HK-2 (cell line): ENCODE measurements around the gene TMEM221.
A peak's percentile ranks its signal among the peaks of the same experiment; 100 is the strongest.

ENCODE experiments used
- DNase-seq: peaks from one replicate; pipeline ENCODE4 v3.0.0-alpha.2; 2018; ENCODE audit not compliant: unreplicated experiment

Gene TMEM221

DNA sequence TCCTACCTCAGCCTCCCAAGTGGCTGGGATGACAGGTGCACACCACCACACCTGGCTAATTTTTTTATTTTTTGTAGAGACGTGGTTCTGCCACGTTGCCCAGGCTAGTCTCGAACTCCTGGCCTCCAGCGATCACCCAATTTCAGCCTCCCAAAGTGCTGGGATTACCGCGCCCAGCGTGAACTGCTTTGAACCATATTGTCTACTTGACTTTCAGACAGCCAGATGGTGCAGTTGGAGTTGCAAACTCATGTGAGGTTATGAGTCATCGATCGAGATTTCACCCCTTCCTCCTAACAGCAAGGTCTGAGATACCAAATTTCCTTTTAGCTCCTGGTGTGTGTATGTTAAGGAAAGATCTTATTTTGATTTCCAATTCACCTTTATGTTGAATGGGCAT lies 24.6 kb upstream of the TMEM221 start:
- no peak for DNase-seq

DNA sequence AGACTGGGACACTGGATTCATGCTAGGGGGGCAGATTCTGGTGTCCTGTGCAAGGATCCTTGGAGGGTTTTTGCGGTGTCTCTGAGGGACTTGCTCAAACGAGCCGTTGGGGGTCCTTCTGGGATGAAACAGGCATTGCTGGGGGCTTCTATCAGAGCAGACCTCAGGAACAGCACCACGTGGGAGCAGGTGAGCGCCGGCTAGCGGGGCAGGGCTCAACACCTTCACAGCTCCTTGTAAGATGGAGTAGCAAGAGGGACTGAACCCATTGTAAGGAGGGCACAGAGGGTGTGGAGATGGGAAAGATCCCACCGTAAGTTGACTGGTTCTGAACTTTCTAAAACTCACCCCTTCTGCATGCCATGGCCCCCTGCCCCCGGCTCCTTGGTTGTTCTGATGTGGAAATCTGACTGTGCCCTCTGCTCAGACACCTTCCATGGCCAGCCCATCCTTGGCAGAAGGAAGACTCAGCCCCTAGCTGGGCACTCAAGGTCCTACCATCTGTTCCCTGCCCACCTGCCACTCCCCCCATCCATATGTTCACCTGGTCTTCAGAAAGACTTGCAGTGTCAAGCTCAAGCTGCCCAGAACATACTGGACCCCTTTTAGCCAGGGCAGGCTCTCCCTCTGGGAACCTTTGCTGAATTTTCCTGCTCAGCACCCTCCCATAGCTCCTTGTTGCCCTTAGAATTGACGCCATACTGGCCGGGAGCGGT lies 23.1 kb upstream of the TMEM221 start:
- DNase-seq: no peak

DNA sequence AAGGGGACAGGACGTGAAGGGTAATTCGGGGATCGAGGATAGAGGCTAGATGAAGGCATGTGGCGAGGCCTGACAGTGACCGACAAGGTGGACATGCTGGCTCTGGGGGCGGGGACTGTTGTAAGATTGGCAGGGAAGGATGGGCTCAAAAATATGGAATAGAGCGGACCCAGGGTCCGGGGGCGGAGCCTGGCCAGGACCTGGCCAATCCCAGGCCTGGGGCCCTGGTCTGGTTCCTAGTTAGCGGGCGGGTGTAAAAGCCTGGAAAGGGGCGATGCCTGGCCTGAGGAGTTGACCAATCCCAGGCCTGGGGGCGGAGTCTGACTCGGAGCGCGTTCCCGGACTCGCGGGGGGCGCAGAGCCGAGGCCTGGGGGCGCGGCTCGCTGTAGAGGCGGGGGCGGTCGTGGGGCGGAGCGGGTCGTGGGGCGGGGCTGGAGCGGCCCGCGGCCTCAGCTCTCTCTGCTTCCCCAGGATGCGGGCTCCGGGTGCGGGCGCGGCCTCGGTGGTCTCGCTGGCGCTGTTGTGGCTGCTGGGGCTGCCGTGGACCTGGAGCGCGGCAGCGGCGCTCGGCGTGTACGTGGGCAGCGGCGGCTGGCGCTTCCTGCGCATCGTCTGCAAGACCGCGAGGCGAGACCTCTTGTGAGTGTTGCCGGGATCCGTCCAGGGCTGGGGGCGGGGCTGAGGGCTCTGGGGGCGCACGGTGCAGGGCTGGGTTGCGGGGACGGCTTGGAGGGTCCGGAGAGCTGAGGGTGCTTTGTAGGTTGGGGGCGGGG lies 21.8 kb upstream of the TMEM221 start, which contains the start of gene SLC27A1:
TSS of gene SLC27A1 (plus strand) at position 457 of the 774 bp plus-strand sequence. CDS start at position 474, 17 bp downstream.
- DNase-seq: peak; percentile 98

DNA sequence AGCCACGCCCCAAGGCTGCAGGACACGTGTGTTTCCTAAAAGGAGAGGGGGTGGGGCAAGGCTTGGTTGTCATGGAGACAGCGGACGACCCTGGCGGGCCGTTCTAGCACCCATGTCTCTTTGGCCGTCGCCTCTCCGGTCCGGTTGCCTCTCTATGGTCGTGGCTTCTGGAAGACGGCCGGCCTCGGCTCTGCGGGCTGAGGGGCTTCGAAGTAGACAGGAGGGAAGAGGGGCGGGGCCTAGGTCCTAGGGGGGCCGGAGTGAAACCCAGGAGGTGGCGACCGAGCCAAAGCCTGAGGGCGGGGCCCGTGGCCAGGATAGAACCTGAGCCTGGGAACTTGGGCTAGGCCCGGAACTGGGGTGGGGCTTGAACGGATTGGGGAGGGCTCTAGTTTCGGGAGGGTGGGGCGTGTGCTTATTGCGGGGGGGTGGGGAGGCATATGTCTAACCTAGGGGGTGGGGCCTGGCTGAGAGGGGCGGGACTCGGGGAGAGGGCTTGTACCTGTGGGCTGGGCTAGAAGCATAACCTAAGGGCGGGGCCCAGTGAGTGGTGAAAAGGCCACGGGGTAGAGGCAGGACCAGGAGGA lies 21.1 kb upstream of the TMEM221 start:
- DNase-seq: no peak

GRCh38 chr19:17469092-17469480 lies 20.6 kb upstream of the TMEM221 start:
- DNase-seq: no peak

DNA sequence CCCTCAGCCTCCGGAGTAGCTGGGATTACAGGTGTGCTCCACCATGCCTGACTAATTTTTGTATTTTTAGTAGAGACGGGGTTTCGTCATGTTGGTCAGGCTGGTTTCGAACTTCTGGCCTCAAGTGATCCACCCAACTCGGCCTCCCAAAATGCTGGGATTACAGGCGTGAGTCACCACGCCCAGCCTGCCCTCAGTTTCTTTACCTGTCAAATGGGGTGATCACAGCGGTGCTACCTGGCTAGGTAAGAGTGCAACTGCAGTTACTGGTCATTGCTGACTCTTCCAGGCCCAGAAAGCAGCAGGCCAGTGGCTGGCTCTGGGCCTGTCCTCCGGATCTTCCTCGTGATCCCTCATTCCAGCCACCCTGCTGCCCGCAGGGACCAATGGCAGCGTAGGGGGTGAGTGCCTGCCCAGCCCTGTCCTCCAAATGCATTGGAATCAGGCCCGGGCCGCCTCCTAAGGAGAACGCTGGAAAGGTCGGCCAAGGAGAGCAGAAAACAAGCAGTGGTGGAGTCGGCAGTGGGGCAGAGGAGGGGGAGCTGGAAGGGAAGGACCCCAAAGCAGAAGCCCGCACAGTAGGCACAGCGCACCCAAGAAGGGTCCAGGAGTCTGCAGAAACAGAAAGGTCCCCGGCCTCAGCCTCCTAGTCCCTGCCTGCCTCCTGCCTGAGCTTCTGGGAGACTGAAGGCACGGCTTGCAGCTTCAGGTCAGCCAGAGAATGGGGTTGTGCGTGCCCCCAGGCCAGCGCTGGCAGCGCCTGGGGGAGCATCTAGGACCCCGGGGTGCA lies 20.0 kb upstream of the TMEM221 start:
- no peak for DNase-seq

DNA sequence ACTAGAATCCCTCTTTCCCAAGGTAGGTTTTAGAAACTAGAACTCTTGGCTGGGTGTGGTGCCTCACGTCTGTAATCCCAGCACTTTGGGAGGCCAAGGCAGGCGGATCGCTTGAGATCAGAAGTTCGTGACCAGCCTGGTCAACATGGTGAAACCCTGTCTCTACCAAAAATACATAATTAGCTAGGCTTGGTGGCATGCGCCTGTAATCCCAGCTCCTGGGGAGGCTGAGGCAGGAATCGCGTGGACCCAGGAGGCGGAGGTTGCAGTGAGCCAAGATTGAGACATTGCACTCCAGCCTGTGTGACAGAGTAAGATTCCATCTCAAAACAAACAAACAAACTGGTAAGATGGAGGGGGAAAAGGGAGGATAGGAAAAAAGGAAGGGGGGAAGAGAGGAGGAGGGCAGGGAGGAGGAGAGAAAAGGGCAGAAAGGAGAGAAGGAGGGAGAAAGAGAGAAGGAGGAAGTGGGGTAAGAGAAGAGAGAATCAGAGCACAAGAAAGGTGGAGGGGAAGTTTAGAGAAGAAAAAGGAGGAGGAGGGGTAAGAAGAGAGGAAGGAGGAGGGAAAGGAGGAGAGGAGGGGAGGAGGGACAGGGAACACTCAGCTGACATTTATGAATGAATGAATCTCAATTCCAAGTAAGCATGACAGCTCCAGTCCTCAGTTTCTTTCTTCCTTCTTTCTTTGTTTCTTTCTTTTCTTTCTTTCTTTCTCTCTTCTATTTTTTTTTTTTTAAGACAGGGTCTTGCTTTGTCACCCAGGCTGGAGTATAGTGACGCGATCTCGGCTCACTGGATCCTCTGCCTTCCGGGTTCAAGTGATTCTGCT lies 19.2 kb upstream of the TMEM221 start:
- no peak for DNase-seq

DNA sequence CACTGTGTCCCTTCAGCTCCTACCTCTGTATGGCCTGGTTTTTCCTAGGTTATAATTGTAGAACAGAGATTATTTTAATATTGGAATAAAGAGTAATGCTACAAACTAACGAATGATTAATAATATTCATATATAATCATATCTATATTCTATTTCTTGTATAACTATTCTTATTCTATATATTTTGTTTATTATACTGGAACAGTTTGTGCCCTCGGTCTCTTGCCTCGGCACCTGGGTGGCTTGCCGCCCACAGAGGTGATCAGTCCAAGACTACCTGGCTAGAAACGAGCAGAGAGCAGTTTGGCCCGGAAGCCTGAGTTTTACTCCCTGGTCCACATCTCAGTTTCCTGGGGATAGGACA lies 18.0 kb upstream of the TMEM221 start:
- DNase-seq: no peak

- no peak for DNase-seq
These were observed 12.1 kb upstream of the TMEM221 start, which contains the start of gene NXNL1 for GRCh38 chr19:17460372-17461230. TSS of gene NXNL1 (minus strand) at chr19:17460926. CDS start at chr19:17460869, 57 bp downstream.

- DNase-seq: no peak
These were observed 10.5 kb upstream of the TMEM221 start for GRCh38 chr19:17458970-17459369.

DNA sequence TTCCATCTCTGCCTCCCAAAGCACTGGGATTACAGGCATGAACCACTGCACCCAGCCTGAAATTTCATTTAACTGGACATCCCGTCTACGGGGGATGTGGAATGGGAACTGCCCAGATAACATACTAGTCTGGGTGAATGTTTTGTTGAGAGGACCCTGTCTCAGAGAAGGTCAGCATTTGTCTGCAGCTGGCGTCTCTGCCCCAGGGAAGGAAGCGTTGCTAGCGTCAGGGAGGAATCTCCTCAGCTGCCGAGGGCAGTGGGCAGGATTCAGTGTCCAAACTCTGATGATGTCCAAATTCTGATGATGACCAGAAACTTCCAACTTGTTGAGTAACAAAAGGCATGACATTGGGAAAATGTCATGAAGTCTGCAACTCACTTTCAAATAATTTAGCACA lies 9.1 kb upstream of the TMEM221 start:
- no peak for DNase-seq

- no peak for DNase-seq
These were observed 7.7 kb upstream of the TMEM221 start for GRCh38 chr19:17456127-17456526.

DNA sequence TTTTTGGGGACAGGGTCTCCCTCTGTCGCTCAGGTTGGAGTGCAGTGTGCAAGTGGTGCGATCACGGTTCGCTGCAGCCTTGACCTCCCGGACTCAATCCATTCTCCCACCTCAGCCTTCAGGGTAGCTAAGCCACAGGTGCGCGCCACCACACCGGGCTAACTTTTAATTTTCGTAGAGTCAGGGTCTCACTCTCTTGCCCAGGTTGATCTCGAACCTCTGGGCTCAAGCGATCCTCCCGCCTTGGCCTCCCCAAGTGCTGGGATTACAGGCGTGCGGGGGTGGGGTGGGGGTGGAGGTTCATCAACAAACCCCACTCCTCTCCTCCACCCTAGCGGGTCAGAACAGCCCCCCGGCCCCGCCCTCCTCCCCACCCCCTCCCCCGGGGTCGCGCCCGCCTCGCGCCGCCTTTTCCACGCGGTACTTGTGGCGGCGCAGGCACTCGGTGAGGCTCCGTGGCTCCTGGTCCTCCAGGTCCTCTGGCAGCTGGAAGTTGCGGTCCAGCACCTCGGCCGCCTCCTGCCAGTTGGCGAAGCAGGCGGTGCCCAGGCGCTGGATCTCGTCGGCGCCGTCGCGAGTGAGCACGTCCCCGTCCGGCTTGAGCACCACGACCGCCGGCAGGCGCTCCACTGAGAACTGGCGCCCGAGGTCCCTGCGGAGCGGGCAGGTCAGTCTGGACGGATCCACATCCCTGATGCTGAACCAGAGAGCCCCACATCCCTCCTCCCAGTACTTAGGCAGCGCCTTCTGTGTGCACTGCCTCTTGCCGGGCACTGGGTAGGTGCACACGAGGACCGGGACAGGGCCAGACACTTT lies 7.0 kb upstream of the TMEM221 start:
- DNase-seq: no peak

- DNase-seq: no peak
These were observed 6.2 kb upstream of the TMEM221 start for GRCh38 chr19:17454576-17455071.

- DNase-seq: no peak
These were observed 3.4 kb upstream of the TMEM221 start for GRCh38 chr19:17451820-17452219.

DNA sequence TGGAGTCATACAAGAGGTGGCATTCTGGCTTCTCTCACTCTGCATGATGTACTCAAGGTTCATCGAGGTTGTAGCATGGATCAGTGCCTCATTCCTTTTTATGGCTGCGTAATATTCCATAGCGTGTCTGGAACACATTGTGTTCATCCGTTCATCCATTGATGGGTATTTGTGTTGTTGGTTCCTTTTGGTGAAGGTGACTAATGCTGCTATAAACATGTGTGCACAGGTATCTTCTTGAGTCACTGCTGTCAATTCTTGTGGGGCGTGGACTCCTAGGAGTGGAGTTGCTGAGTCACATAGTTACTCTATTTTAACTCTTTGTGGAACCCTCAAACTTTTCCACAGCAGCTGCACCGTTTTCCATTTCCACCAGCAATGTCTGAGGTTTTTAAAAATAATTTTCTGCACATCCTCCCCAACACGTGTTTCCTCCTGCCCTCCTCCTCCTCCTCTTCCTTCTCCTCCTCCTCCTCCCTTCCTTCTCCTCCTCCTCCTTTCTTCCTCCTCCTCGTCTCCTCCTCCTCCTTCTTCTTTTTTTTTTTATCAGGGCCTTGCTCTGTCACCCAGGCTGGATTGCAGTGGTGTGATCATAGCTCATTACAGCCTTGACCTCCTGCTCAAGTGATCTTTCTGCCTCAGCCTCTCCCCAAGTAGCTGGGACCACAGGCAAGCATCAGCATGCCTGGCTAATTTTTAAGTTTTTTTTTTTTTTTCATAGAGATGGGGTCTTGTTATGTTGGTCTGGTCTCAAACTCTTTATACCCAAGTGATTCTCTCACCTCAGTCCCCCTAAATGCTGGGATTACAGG lies 2.0 kb upstream of the TMEM221 start:
- DNase-seq: peak; percentile 32

- no peak for DNase-seq
These were observed 751 bp downstream of the TMEM221 start for GRCh38 chr19:17447704-17448130.

- DNase-seq: no peak
These were observed 2.8 kb downstream of the TMEM221 start for GRCh38 chr19:17445526-17446165.
